K562 (cell line): ENCODE measurements around the gene USP28.

ENCODE experiments used
- CBX5 ChIP-seq: IDR thresholded peaks from 2 replicates; pipeline ENCODE4 v1.6.1; 2014; ENCODE audit warnings: low read depth, borderline replicate concordance
- CTCF ChIP-seq, 3 experiments: IDR thresholded peaks in 2 of 3; conservative IDR thresholded peaks in 1 of 3; 2 replicates each; pipeline ENCODE4 v1.5.1; 2011 to 2012; ENCODE audit warnings: low read length in 3 of 3, mild to moderate bottlenecking in 3 of 3, control low read depth in 2 of 3, improper control_type of control experiment in 1 of 3, inconsistent platforms in 1 of 3, low read depth in 1 of 3, mixed read lengths in 1 of 3, moderate library complexity in 1 of 3; ENCODE audit not compliant: insufficient read depth in 2 of 3
- HEY1 ChIP-seq: fragments of 250-450 bp; sonication (Bioruptor Pico); IDR thresholded peaks from 2 replicates; pipeline ENCODE4 v1.5.0; 2020; ENCODE audit warnings: mild to moderate bottlenecking, moderate library complexity, borderline replicate concordance
- MEF2D ChIP-seq: conservative IDR thresholded peaks from 2 replicates; pipeline ENCODE4 v1.6.1; 2016; ENCODE audit warnings: low read depth, missing genetic modification characterization, missing compliant biosample characterization
- NBN ChIP-seq: fragments of 450-650 bp; IDR thresholded peaks from 2 replicates; pipeline ENCODE4 v1.6.1; 2016; ENCODE audit warnings: low read depth, mild to moderate bottlenecking
- POLR2A ChIP-seq: fragments of 450-650 bp; conservative IDR thresholded peaks from 2 replicates; pipeline ENCODE4 v1.6.1; 2016
- ZNF217 ChIP-seq: sonication (generic); formaldehyde crosslinking; IDR thresholded peaks from 2 replicates; pipeline ENCODE4 v1.8.0; 2022; ENCODE audit warnings: mild to moderate bottlenecking, missing genetic modification reagents
- TF ChIP-seq, protein P1 (sequence below): fragments of 250-450 bp; sonication (Bioruptor Pico); IDR thresholded peaks from 2 replicates; pipeline ENCODE4 v1.5.0; 2020; ENCODE audit warnings: mild to moderate bottlenecking
- TF ChIP-seq, protein P2 (sequence below), 2 experiments: fragments of 200-800 bp in 1 of 2; sonication (Bioruptor generic) in 1 of 2; sonication (generic) in 1 of 2; formaldehyde crosslinking in 1 of 2; IDR thresholded peaks in 1 of 2; conservative IDR thresholded peaks in 1 of 2; 2 replicates each; pipeline versions ENCODE4 v1.5.0 to v1.6.1; 2016 to 2020; ENCODE audit warnings: missing compliant biosample characterization in 1 of 2, missing genetic modification characterization in 1 of 2, missing genetic modification reagents in 1 of 2

GRCh38 chr11:113855803-113856202, 19.6 kb downstream of the USP28 start:
- TF ChIP-seq, protein P1, sequence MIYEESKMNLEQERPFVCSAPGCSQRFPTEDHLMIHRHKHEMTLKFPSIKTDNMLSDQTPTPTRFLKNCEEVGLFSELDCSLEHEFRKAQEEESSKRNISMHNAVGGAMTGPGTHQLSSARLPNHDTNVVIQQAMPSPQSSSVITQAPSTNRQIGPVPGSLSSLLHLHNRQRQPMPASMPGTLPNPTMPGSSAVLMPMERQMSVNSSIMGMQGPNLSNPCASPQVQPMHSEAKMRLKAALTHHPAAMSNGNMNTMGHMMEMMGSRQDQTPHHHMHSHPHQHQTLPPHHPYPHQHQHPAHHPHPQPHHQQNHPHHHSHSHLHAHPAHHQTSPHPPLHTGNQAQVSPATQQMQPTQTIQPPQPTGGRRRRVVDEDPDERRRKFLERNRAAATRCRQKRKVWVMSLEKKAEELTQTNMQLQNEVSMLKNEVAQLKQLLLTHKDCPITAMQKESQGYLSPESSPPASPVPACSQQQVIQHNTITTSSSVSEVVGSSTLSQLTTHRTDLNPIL (CRISPR knock-in tag): no peak
- no peak for TF ChIP-seq CTCF (IDR thresholded peaks at IDR 0.05 in 2 of 3, conservative IDR thresholded peaks at IDR 0.05 in 1 of 3; ENCODE audit: insufficient read depth in 2 of 3, low read depth in 1 of 3, low read length in 3 of 3)
- TF ChIP-seq CBX5: no peak
- no peak for TF ChIP-seq ZNF217
- TF ChIP-seq POLR2A: no peak
- TF ChIP-seq, protein P2, sequence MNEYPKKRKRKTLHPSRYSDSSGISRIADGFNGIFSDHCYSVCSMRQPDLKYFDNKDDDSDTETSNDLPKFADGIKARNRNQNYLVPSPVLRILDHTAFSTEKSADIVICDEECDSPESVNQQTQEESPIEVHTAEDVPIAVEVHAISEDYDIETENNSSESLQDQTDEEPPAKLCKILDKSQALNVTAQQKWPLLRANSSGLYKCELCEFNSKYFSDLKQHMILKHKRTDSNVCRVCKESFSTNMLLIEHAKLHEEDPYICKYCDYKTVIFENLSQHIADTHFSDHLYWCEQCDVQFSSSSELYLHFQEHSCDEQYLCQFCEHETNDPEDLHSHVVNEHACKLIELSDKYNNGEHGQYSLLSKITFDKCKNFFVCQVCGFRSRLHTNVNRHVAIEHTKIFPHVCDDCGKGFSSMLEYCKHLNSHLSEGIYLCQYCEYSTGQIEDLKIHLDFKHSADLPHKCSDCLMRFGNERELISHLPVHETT (CRISPR knock-in tag; conservative IDR thresholded peaks at IDR 0.05 in 1 of 2, IDR thresholded peaks at IDR 0.05 in 1 of 2): no peak
- TF ChIP-seq MEF2D (tag): no peak
- no peak for TF ChIP-seq HEY1 (CRISPR knock-in tag)
- no peak for TF ChIP-seq NBN
